Nephron (organoid): Measurements from ENCODE around the gene TAS2R4.
"Not testable (repeated sequence)": the region's sequence is repeated elsewhere in the genome, so short reads cannot be mapped to it uniquely, and the experiment has no call there.

ENCODE experiments used
- H3K27ac Mint-ChIP-seq, 3 experiments: 2 replicates each; pipeline ENCODE4 v1.8.0; 2020; ENCODE audit warnings: mixed read lengths in 3 of 3, mild to moderate bottlenecking in 2 of 3, moderate library complexity in 1 of 3
- H3K27me3 Mint-ChIP-seq: 2 replicates; pipeline ENCODE4 v1.8.0; 2021; ENCODE audit warnings: low read depth, mild to moderate bottlenecking, moderate library complexity, mixed read lengths
- H3K36me3 Mint-ChIP-seq: 2 replicates; pipeline ENCODE4 v1.8.0; 2020; ENCODE audit warnings: low read depth, mixed read lengths
- H3K4me1 Mint-ChIP-seq: 2 replicates; pipeline ENCODE4 v1.8.0; 2020; ENCODE audit warnings: mixed read lengths
- H3K4me3 Mint-ChIP-seq, 3 experiments: 2 replicates each; pipeline ENCODE4 v1.8.0; 2020; ENCODE audit warnings: mild to moderate bottlenecking in 3 of 3, mixed read lengths in 3 of 3, moderate library complexity in 2 of 3
- H3K9me3 Mint-ChIP-seq: 2 replicates; pipeline ENCODE4 v1.8.0; 2020; ENCODE audit warnings: mixed read lengths
- CTCF ChIP-seq, 3 experiments: fragments of 200-600 bp; sonication (generic); IDR thresholded peaks; one replicate each; pipeline ENCODE4 v1.5.0; 2021; ENCODE audit warnings: antibody characterized with exemption in 3 of 3; ENCODE audit not compliant: unreplicated experiment in 3 of 3

The TAS2R4 gene

GRCh38 chr7:141789917-141790316, 13.4 kb downstream of the TAS2R4 start, which contains the start of gene TAS2R5:
Gene TAS2R5, plus strand, starts transcription at chr7:141790217. Its CDS starts 145 bp downstream, at chr7:141790362.
- Mint-ChIP-seq H3K4me1 (no peaks in the 10 kb centered on the region), H3K27me3 (no peaks in the 10 kb centered on the region), H3K9me3 (no peaks in the 10 kb centered on the region), H3K27ac (no peak within 1 kb of the TSS), H3K36me3 (peaks cover 42% of the 10 kb centered on the region), H3K4me3 (no peak within 1 kb of the TSS)
- no peak for TF ChIP-seq CTCF (IDR thresholded peaks at IDR 0.05; ENCODE audit: unreplicated experiment in 3 of 3)

- Mint-ChIP-seq H3K9me3 (no peaks in the 10 kb centered on the region), H3K27ac (no peak overlapping the region)
Measured at GRCh38 chr7:141792526-141792925, 16.1 kb downstream of the TAS2R4 start.

GRCh38 chr7:141820067-141820466, 43.6 kb downstream of the TAS2R4 start:
- H3K9me3 Mint-ChIP-seq: peaks cover 56% of the 10 kb centered on the region
- TF ChIP-seq CTCF (IDR thresholded peaks at IDR 0.05; ENCODE audit: unreplicated experiment in 3 of 3): no peak
- no peak overlapping the region for H3K4me3 Mint-ChIP-seq
- H3K27ac Mint-ChIP-seq: no peak overlapping the region
- H3K36me3 Mint-ChIP-seq: peaks cover 43% of the 10 kb centered on the region
- no peaks in the 10 kb centered on the region for H3K4me1 Mint-ChIP-seq
- no peaks in the 10 kb centered on the region for H3K27me3 Mint-ChIP-seq

More at GRCh38 chr7:141792526-141792925, 16.1 kb downstream of the TAS2R4 start:
- Mint-ChIP-seq H3K4me3 (no peak overlapping the region), H3K27me3 (no peaks in the 10 kb centered on the region), H3K36me3 (peaks cover 39% of the 10 kb centered on the region), H3K4me1 (no peaks in the 10 kb centered on the region)
- no peak for TF ChIP-seq CTCF (IDR thresholded peaks at IDR 0.05; ENCODE audit: unreplicated experiment in 3 of 3)

GRCh38 chr7:141822432-141822831, 46.0 kb downstream of the TAS2R4 start:
- not testable (repeated sequence) for H3K4me1 Mint-ChIP-seq, H3K27me3 Mint-ChIP-seq, H3K4me3 Mint-ChIP-seq, H3K27ac Mint-ChIP-seq
- H3K9me3 Mint-ChIP-seq: peaks cover 51% of the 10 kb centered on the region
- H3K36me3 Mint-ChIP-seq: peaks cover 45% of the 10 kb centered on the region
